ENCODE measurements around the gene HAAO.

The HAAO gene

GRCh38 chr2:42765686-42766085 lies 26.7 kb downstream of the HAAO start:
- TF ChIP-seq CTCF (IDR thresholded peaks at IDR 0.05; ENCODE audit: low read length), result no peak
- TF ChIP-seq EZH2phosphoT487 (IDR thresholded peaks at IDR 0.05; ENCODE audit: low read length), result no peak
- TF ChIP-seq EZH2 (optimal IDR thresholded peaks at IDR 0.05; ENCODE audit: low read depth, low read length), result no peak
- no peaks in the 10 kb centered on the region for H3F3A ChIP-seq (ENCODE audit: insufficient read depth, low read length)
- no peaks in the 10 kb centered on the region for H3K4me1 ChIP-seq (ENCODE audit: low read length)
- no peaks in the 10 kb centered on the region for H3K79me2 ChIP-seq (ENCODE audit: low read length)
- H3K4me2 ChIP-seq (ENCODE audit: low read depth, low read length), result no peak overlapping the region
- H3K27ac ChIP-seq (ENCODE audit: low read length), result no peak overlapping the region
- H2AFZ ChIP-seq (ENCODE audit: low read length), result no peak overlapping the region
- H3K9me2 ChIP-seq (replicated peaks; ENCODE audit: insufficient read depth, low read length), result no peaks in the 10 kb centered on the region
- H4K20me1 ChIP-seq (ENCODE audit: insufficient read depth, low read length), result no peaks in the 10 kb centered on the region
- H3K9me3 ChIP-seq (replicated peaks; ENCODE audit: insufficient read depth, low read length), result no peaks in the 10 kb centered on the region
- DNase-seq, result no peak
- no peak overlapping the region for H3K4me3 ChIP-seq (ENCODE audit: low read length)
- H3K36me3 ChIP-seq (replicated peaks; ENCODE audit: insufficient read depth, low read length), result no peaks in the 10 kb centered on the region
- no peaks in the 10 kb centered on the region for H3K27me3 ChIP-seq (replicated peaks; ENCODE audit: insufficient read depth, low read length)
- no peak overlapping the region for H3K9ac ChIP-seq (ENCODE audit: low read length)

- no peaks in the 10 kb centered on the region for H3K4me1 ChIP-seq (ENCODE audit: low read length)
- no peak for DNase-seq
- no peak overlapping the region for H2AFZ ChIP-seq (ENCODE audit: low read length)
- H3K27me3 ChIP-seq (replicated peaks; ENCODE audit: insufficient read depth, low read length), result no peaks in the 10 kb centered on the region
- no peaks in the 10 kb centered on the region for H3K36me3 ChIP-seq (replicated peaks; ENCODE audit: insufficient read depth, low read length)
- no peak overlapping the region for H3K27ac ChIP-seq (ENCODE audit: low read length)
- H3F3A ChIP-seq (ENCODE audit: insufficient read depth, low read length), result no peaks in the 10 kb centered on the region
- no peak overlapping the region for H3K9ac ChIP-seq (ENCODE audit: low read length)
- H4K20me1 ChIP-seq (ENCODE audit: insufficient read depth, low read length), result no peaks in the 10 kb centered on the region
- TF ChIP-seq EZH2 (optimal IDR thresholded peaks at IDR 0.05; ENCODE audit: low read depth, low read length) (no peak), CTCF (IDR thresholded peaks at IDR 0.05; ENCODE audit: low read length) (no peak), EZH2phosphoT487 (IDR thresholded peaks at IDR 0.05; ENCODE audit: low read length) (no peak)
- H3K4me2 ChIP-seq (ENCODE audit: low read depth, low read length), result no peak overlapping the region
- no peaks in the 10 kb centered on the region for H3K9me3 ChIP-seq (replicated peaks; ENCODE audit: insufficient read depth, low read length)
- no peaks in the 10 kb centered on the region for H3K79me2 ChIP-seq (ENCODE audit: low read length)
- no peaks in the 10 kb centered on the region for H3K9me2 ChIP-seq (replicated peaks; ENCODE audit: insufficient read depth, low read length)
- H3K4me3 ChIP-seq (ENCODE audit: low read length), result no peak overlapping the region
Measured at GRCh38 chr2:42764901-42765300, 27.5 kb downstream of the HAAO start.

GRCh38 chr2:42764096-42764495 lies 28.3 kb downstream of the HAAO start, which contains the start of gene OXER1:
OXER1 (minus strand) TSS chr2:42764135; CDS start chr2:42764062, 73 bp downstream.
- Histone ChIP-seq H3K79me2 (ENCODE audit: low read length) (no peaks in the 10 kb centered on the region), H3K4me2 (ENCODE audit: low read depth, low read length) (no peak within 1 kb of the TSS), H2AFZ (ENCODE audit: low read length) (no peak within 1 kb of the TSS), H3K27ac (ENCODE audit: low read length) (no peak within 1 kb of the TSS), H4K20me1 (ENCODE audit: insufficient read depth, low read length) (no peaks in the 10 kb centered on the region), H3F3A (ENCODE audit: insufficient read depth, low read length) (no peaks in the 10 kb centered on the region), H3K4me1 (ENCODE audit: low read length) (no peaks in the 10 kb centered on the region), H3K36me3 (replicated peaks; ENCODE audit: insufficient read depth, low read length) (no peaks in the 10 kb centered on the region), H3K9me2 (replicated peaks; ENCODE audit: insufficient read depth, low read length) (no peaks in the 10 kb centered on the region), H3K27me3 (replicated peaks; ENCODE audit: insufficient read depth, low read length) (no peaks in the 10 kb centered on the region), H3K9ac (ENCODE audit: low read length) (no peak within 1 kb of the TSS), H3K9me3 (replicated peaks; ENCODE audit: insufficient read depth, low read length) (no peaks in the 10 kb centered on the region), H3K4me3 (ENCODE audit: low read length) (no peak within 1 kb of the TSS)
- TF ChIP-seq EZH2phosphoT487 (IDR thresholded peaks at IDR 0.05; ENCODE audit: low read length) (no peak), EZH2 (optimal IDR thresholded peaks at IDR 0.05; ENCODE audit: low read depth, low read length) (no peak), CTCF (IDR thresholded peaks at IDR 0.05; ENCODE audit: low read length) (no peak)
- no peak for DNase-seq

All from MM.1S (cell line).